ENCODE results near the gene DUOX2.

Gene DUOX2

DNA sequence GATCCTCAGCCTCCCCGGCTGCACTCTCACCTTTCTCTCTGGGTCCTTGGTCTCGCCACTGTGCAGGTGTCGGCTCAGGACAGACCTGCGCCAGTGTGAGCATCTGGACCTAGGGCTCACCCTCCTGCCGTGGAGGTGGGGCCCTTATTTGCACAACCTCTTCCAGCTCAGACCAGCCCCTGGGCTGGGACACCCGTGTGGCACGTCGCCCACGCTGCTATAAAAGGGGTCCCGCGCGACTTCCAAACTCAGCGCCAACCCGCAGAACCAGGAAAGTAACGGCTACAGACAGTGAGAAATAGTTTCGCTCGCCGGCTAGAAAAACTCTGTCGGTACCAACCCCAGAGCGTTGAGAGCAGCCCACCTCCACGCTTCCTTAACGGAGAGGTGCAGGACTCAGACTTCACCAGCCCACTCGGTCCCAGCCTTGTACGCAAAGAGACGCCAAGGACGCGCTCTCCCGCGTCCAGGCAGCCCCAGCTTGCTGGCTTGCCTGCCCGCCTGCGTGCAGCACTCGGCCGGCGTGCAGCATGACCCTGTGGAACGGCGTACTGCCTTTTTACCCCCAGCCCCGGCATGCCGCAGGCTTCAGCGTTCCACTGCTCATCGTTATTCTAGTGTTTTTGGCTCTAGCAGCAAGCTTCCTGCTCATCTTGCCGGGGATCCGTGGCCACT lies at the start of gene DUOX2, which contains the start of gene DUOXA2:
TSS of gene DUOX2 (minus strand) at position 97 of the 675 bp plus-strand sequence. CDS start 761 bp downstream, outside the sequence.
TSS of gene DUOXA2 (plus strand) at position 251 of the 675 bp plus-strand sequence. CDS start at position 531, 280 bp downstream.
- no peak for DNase-seq

DNA sequence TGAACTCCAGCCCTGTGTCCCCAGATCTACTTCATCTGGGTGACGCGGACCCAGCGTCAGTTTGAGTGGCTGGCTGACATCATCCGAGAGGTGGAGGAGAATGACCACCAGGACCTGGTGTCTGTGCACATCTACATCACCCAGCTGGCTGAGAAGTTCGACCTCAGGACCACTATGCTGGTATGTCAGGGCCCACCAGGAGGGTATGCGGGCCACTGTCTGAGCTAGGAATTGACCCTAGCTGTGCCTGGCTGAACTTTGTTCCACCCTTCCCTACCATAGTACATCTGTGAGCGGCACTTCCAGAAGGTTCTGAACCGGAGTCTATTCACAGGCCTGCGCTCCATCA lies 49.5 kb upstream of the DUOX2 start:
- no peak for DNase-seq

DNA sequence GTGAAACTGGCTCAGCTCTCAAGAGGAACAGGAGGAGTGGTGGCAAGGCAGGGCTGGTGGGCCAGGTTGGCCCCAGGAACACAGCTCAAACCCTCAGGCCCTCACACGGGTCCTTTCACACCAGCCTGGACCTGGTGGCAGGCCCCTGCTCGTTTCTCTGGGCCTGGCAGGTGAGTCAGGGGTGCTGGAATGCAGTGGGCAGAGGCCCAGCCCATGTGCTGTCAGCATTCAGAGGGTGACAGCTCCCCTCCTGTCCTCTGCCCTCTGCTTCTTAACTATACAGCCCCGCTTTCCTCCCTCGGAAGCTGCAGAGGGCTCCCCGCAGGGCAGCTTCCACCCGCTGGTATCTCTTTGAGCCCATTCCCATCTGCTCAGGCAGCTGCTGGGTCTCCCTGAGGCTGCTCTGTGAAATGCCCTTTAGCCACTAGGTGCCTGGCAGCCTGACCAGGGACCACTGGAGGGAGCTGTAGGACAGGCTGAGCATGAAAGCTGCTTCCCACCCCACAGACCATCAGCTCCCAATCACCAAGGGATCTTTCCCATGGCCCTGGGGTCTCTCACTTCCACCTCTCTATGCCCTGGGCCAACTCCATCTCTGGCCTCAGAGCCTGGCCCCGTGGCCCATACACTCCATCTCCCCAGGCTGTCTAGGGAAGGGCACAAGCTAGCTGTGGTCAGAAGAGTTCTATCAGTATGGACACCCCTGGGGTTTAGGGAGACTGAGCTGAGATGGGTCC lies 49.0 kb upstream of the DUOX2 start:
- DNase-seq: peak; percentile 20

DNA sequence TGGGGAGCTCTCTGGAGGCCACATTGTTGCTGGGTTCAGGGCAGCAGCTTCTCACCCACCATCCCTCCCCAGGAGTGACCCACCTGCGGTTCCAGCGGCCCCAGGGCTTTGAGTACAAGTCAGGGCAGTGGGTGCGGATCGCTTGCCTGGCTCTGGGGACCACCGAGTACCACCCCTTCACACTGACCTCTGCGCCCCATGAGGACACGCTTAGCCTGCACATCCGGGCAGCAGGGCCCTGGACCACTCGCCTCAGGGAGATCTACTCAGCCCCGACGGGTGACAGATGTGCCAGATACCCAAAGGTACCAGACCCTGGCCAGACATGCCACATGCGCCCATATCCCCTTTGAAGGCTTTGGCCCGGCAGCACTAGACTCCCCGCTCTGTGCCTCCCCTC lies 47.7 kb upstream of the DUOX2 start:
- no peak for DNase-seq

DNA sequence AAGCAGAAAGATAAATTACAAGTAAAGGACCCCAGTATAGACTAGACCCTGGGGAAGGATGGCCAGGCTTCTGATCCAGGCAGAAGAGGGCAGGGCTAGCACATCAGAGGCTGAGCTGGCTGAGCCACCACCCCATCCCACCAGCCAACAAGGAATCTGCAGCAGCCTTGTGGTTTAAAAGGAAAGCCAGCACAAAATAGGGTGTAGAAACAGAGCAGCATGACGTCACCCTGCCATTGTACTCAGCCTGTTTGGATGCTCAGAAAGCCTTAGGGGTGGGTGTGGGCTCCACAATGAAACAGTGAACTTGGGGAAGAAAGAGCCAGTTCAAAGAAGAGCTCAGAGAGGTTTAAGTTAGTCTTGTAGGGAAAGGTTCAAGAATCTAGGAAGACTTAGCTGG lies 44.0 kb upstream of the DUOX2 start:
- no peak for DNase-seq

GRCh38 chr15:45156744-45157455 lies 42.9 kb upstream of the DUOX2 start:
- no peak for DNase-seq

- DNase-seq: no peak
These were observed 41.8 kb upstream of the DUOX2 start for GRCh38 chr15:45155739-45156138.

GRCh38 chr15:45151998-45152828 lies 38.2 kb upstream of the DUOX2 start:
- no peak for DNase-seq

DNA sequence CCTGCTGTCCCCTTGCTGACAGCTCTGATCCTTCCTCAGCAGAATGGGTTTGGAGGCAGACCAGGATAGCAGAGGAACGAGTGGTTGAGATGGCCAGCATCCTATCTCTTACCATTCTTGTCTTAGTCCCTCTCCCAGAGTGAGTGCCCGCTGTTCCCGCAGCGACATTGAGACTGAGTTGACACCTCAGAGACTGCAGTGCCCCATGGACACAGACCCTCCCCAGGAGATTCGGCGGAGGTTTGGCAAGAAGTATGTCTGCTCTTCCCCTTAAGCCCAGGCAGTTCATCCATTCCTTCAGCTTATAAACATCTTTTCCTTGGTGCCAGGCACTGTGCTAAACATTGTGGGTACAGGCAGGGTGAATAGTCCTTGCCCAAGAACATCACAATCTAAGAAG lies 37.0 kb upstream of the DUOX2 start:
- no peak for DNase-seq

GRCh38 chr15:45150481-45150880 lies 36.5 kb upstream of the DUOX2 start:
- DNase-seq: no peak

DNA sequence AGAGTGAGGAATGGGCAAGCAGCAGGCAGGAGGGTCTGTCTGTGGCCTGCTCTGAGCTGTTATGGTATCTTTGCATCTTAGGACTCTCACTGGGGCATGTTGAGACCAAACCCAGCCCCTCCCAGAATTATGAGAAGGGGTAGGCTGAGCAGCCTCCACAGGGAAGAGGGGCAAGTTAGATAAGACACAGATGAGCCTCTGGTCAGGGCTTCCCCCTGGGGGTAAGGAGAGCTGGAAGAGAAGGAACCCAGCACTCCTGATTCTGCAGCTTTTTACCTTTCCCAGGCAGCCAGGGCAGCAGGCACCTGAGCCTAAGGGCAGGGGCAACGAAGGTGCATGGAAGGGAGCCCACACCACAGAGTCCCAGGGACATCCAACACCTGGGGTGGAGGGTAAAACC lies 35.1 kb upstream of the DUOX2 start:
- no peak for DNase-seq

DNA sequence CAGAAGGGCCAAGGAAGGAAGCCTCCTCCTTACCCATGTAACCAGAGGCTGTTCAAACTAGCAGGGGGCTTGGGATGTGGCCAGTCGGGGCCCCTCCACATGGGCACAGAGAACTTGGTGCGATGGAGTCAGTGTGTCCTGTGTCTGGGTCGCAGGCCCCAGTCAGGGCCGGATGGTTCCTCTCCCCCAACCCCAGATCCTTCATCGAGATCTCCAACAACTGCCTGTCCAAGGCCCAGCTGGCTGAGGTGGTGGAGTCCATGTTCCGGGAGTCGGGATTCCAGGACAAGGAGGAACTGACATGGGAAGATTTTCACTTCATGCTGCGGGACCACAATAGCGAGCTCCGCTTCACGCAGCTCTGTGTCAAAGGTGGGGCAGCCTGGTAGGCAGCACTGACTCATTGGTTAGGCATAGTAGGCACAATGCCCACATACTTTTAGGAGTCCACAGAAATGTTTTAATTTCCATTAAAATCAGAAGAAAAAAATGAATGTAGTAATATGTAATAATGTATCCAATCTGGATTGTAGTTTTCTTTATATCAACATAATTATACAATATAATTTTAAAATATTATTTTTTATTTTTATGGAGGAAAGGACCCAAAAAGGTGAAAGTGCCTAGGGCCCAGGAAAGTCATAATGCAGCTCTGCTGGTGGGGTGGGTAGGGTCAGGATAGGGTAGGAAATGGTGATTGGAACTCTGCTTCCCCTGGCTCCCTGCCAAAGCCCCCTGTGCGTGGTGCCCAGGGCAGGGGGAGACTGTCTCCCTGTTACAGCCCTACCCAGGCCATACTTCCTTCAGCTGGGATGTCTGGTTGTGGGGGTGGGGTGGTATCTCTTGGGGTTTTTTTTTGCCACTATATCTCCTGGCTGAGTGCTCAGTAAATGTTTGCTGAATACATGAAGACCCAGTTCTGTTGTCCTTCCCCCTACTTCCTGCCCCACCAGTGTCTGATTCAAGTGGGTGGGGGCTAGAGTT lies 34.4 kb upstream of the DUOX2 start:
- DNase-seq: no peak

DNA sequence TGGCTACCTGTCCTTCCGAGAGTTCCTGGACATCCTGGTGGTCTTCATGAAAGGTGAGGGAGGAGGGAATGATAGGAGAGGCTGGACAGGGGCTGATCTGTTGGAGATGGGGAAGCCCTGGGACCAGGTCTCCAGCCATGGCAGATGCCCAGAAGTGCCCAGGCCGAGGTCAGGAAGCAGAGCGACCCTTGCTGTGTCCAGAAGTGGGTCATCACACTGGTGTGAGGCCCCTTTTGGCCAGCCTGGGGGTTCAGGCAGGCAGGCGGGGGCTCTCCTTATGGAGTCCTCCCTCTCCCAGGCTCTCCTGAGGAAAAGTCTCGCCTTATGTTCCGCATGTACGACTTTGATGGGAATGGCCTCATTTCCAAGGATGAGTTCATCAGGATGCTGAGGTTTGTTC lies 33.6 kb upstream of the DUOX2 start:
- DNase-seq: no peak

DNA sequence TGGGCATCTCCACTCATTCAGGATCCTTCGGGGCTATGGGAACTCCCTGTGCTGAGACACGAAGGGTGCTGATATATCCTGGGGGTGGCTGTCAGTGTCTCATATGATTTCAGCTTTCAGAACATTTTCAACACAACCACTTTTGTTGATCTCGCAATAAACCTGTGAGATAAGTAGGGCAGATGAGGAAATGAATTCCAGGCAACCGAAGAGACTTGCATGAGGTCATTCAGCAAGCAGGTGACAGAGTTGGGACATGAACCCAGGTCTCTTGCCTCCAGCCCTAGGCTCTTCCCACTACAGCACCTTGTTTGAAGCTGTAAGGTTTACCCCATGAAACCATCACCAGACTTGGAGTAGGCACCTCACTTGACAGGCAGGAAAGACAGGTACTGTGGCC lies 32.4 kb upstream of the DUOX2 start:
- no peak for DNase-seq

- no peak for DNase-seq
These were observed 30.8 kb upstream of the DUOX2 start for GRCh38 chr15:45144775-45145174.

DNA sequence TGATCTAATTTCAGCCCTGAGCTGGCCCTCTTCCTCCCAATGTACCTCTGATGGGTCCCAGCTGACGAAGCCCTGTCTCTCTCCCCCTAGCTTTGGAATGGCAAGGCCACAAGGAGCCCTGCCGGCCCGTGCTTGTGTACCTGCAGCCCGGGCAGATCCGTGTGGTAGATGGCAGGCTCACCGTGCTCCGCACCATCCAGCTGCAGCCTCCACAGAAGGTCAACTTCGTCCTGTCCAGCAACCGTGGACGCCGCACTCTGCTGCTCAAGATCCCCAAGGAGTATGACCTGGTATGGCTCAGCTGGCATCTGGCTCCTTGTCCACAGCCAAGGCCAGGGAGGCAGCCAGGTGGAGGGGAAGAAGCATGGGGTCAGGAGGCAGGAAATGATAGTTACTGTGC lies 30.0 kb upstream of the DUOX2 start:
- no peak for DNase-seq

DNA sequence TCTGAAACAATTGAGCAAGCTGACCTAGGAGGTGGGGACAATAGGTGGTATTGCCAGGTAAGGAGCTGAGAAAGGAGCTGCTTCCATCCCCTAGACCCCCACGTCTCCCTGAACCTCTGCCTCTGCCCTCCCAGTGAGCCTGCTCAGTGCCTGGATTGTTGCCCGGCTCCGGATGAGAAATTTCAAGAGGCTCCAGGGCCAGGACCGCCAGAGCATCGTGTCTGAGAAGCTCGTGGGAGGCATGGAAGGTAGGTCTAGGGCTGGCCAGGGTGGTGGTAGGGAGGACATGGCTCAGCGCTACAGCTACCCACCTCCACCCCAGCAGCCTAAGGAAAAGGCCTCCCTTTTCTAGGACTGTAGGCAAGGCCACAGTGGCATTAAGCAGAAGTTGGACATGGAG lies 29.1 kb upstream of the DUOX2 start:
- DNase-seq: no peak

GRCh38 chr15:45141386-45141785 lies 27.4 kb upstream of the DUOX2 start:
- DNase-seq: no peak

GRCh38 chr15:45140557-45141250 lies 26.7 kb upstream of the DUOX2 start:
- DNase-seq: no peak

DNA sequence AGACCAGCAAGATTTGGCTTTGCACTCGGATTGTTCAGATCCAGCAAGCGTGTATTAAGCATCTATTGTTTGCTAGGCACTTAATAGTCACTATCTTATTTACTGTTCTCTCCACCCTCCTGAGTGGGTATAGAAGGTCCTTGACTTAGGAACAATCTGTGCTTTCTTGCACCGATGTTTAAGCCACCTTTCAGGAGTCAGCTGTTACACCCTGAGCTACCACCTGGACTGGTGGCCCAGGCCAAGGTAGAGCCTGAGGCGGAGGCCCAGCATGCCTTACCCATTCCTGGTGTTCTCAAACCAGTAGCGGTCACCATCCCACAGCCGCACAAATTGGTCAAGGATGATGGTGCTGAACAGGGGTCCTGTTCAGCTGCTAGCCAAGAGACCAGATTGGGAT lies 25.8 kb upstream of the DUOX2 start:
- no peak for DNase-seq

Measured in NCI-H510A treated with DMSO at 0.1 percent for 48 hours (cell line).